ACC112 (cell line): ENCODE results near the gene TFF2.

Experiments used
- H2AFZ ChIP-seq: fragments of 200-600 bp; sonication (generic); one replicate; pipeline ENCODE4 v1.6.0; 2017; ENCODE audit warnings: antibody characterized with exemption, low read length; ENCODE audit not compliant: unreplicated experiment
- H3K27ac ChIP-seq: fragments of 200-600 bp; sonication (generic); 2 replicates; pipeline ENCODE4 v1.5.1; 2014; ENCODE audit warnings: low read depth, mild to moderate bottlenecking, antibody characterized with exemption, low read length, moderate library complexity
- H3K27me3 ChIP-seq: fragments of 200-600 bp; sonication (generic); 2 replicates; pipeline ENCODE4 v1.6.1; 2014; ENCODE audit warnings: mild to moderate bottlenecking, antibody characterized with exemption, low read length, moderate library complexity, mixed read lengths; ENCODE audit not compliant: insufficient read depth
- H3K36me3 ChIP-seq: fragments of 200-600 bp; sonication (generic); 2 replicates; pipeline ENCODE4 v1.6.1; 2016; ENCODE audit warnings: mild to moderate bottlenecking, antibody characterized with exemption, low read length, moderate library complexity, mixed read lengths; ENCODE audit not compliant: insufficient read depth
- H3K4me1 ChIP-seq: fragments of 200-600 bp; sonication (generic); one replicate; pipeline ENCODE4 v1.6.1; 2016; ENCODE audit warnings: low read length, mixed read lengths; ENCODE audit not compliant: insufficient read depth, unreplicated experiment, control insufficient read depth
- H3K4me3 ChIP-seq: fragments of 200-600 bp; sonication (generic); 2 replicates; pipeline ENCODE4 v1.5.1; 2014; ENCODE audit warnings: mild to moderate bottlenecking, low read depth, low read length
- H3K79me2 ChIP-seq: fragments of 200-600 bp; sonication (generic); one replicate; pipeline ENCODE4 v1.6.0; 2016; ENCODE audit warnings: low read length; ENCODE audit not compliant: control insufficient read depth, unreplicated experiment, insufficient read depth

TFF2 gene

GRCh38 chr21:42319376-42319775, 31.4 kb downstream of the TFF2 start:
- H2AFZ ChIP-seq, result no peak overlapping the region

DNA sequence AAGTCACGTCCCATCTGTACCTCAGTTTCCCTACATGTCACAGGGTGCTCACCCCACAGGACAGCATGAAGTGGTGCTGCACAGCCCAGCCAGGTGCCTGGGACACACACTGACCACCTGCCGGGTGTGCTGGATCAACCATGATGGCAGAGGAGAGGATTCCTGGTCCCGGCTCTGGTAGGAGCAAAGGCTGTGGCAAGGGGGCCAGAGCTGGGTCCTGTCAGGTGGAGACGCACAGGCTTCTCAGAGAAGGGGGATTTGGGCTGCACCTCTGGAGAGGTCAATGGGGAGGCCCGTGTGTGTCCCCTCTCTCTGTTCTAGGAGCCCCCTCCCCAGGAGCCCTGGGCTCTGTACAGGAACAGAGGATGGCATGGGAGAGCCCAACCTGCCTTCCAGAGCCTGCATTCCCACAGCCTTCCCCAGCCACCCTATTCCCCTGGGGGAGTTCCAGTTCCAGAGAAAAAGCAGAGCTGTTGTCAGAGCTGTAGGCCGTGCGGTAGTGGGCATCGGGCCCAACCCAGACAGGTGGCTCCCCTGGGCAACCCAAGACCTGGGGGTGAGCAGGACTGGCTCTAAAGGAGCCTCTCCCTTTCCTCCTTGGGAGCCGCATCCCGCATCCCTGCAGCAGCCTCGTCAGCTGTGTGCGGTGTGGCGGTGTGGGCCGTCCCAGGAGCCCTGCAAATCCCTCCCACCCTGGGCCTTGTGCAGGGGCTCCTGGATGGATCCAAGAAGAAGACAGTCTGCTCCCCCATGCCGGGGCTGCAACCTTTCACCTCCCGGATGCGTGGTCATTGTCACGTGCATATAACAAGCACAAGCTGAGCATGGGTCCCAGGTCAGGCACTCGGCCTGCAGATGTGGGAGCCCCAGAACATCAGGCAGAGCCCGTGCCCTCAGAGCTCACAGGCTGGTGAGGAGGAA, 32.7 kb downstream of the TFF2 start:
- Histone ChIP-seq H3K36me3 (no peaks in the 10 kb centered on the region), H3K4me3 (no peak overlapping the region), H3K27ac (no peak overlapping the region), H3K79me2 (no peaks in the 10 kb centered on the region), H3K27me3 (peaks cover 90% of the 10 kb centered on the region), H2AFZ (no peak overlapping the region), H3K4me1 (no peaks in the 10 kb centered on the region)

More at GRCh38 chr21:42319376-42319775, 31.4 kb downstream of the TFF2 start:
- Histone ChIP-seq H3K4me1 (no peaks in the 10 kb centered on the region), H3K27me3 (peaks cover 90% of the 10 kb centered on the region), H3K36me3 (no peaks in the 10 kb centered on the region), H3K4me3 (no peak overlapping the region), H3K27ac (no peak overlapping the region), H3K79me2 (no peaks in the 10 kb centered on the region)

DNA sequence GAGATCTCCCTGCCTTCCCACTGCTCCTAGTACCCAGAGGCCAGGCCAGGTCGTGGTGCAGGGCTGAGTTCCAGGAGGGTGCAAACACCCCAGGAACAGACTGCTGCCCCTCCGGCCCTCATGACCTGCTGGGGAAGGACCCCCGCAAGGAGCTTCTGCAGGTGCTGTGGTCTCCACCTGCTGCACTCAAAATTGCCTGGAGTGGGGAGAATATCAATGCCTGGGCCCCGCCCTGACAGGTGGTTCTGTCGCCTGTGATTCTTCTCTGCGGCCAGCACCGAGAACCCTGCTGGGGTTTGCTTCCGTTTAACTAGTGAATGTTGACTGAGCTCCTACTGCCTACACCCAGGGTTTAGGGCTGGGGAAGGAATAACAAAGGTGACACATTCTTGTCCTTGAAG, 33.5 kb downstream of the TFF2 start:
- Histone ChIP-seq H3K36me3 (no peaks in the 10 kb centered on the region), H3K27me3 (peaks cover 87% of the 10 kb centered on the region), H3K4me1 (no peaks in the 10 kb centered on the region), H3K79me2 (no peaks in the 10 kb centered on the region), H2AFZ (no peak overlapping the region), H3K4me3 (no peak overlapping the region), H3K27ac (no peak overlapping the region)

- no peaks in the 10 kb centered on the region for H3K4me1 ChIP-seq
- no peaks in the 10 kb centered on the region for H3K36me3 ChIP-seq
Measured at GRCh38 chr21:42316891-42317290, 33.9 kb downstream of the TFF2 start.

DNA sequence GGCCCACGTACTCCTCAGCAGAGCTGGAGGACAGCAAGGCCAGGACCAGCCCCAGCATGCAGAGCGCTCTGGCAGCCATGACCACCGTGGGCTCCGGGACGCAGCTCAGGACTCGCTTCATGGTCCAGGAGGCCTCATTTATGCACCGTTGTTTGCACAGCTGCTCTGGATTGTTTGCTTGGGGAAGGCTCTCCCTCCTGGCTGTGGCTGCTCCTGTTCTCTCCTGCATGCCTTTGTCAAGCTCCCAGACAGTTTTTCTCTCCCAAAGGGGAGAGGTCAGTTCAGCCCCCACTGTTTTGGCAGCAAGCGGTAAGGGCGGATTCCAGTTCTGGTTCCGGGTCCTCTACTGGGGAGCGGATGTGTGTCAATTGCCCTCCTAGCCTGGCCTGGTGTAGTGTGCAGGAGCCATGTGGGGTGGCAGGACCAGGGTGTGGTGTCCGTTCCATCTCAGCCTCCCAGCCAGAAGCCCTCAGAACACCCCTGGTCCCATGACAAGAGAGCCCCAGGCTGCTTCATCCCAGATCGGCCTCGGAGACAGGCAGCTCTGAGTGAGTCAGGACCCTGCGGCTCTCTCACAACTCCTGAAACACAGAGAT, 35.4 kb downstream of the TFF2 start, which contains the start of gene TFF3:
TFF3 (minus strand) TSS at position 114 of the 596 bp plus-strand sequence; CDS start at position 79, 35 bp downstream.
- no peak within 1 kb of the TSS for H3K4me3 ChIP-seq
- H2AFZ ChIP-seq, result no peak within 1 kb of the TSS
- peaks cover 80% of the 10 kb centered on the region for H3K27me3 ChIP-seq
- no peaks in the 10 kb centered on the region for H3K36me3 ChIP-seq
- no peak within 1 kb of the TSS for H3K27ac ChIP-seq
- H3K4me1 ChIP-seq, result no peaks in the 10 kb centered on the region
- no peaks in the 10 kb centered on the region for H3K79me2 ChIP-seq

More at GRCh38 chr21:42316891-42317290, 33.9 kb downstream of the TFF2 start:
- peaks cover 83% of the 10 kb centered on the region for H3K27me3 ChIP-seq
- no peaks in the 10 kb centered on the region for H3K79me2 ChIP-seq
- no peak overlapping the region for H3K4me3 ChIP-seq
- no peak overlapping the region for H3K27ac ChIP-seq
- no peak overlapping the region for H2AFZ ChIP-seq

DNA sequence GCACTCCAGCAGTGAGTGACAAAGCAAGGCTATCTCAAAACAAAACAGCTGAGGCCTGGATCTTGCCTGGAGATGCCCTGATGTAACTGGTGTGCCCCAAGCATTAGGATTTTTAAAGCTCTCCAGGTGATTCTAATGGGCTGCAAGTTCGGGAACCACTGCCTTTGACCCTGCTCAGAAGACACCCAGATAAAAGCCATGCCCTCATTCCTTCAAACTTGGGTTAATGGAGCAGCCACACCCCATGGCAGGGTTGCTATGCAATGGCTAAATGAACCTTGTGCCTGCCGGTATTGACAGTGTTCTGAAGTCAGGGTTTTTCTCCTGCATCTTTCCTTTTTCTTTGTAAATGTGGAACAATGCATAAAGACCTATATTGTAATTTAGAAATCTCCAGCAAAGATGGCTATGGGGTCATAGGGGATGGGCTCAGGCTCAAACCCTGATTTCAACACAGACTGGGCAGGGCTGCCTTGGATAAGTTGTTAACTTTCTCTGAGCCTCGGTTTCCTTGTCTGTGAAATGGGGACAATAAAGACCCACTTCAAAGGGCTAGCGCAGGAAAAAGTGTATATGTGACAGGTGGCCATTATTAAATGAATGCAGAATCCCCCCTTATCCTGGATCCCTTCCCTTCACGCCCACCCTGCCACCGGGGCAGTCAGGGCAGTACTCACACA, 36.0 kb downstream of the TFF2 start:
- H3K79me2 ChIP-seq, result no peaks in the 10 kb centered on the region
- no peak overlapping the region for H3K4me3 ChIP-seq
- H3K4me1 ChIP-seq, result no peaks in the 10 kb centered on the region
- H3K36me3 ChIP-seq, result no peaks in the 10 kb centered on the region
- H2AFZ ChIP-seq, result no peak overlapping the region
- H3K27ac ChIP-seq, result no peak overlapping the region
- peaks cover 81% of the 10 kb centered on the region for H3K27me3 ChIP-seq

- no peak overlapping the region for H3K27ac ChIP-seq
- no peak overlapping the region for H3K4me3 ChIP-seq
- H3K27me3 ChIP-seq, result peaks cover 84% of the 10 kb centered on the region
- H2AFZ ChIP-seq, result no peak overlapping the region
- no peaks in the 10 kb centered on the region for H3K4me1 ChIP-seq
- no peaks in the 10 kb centered on the region for H3K36me3 ChIP-seq
- no peaks in the 10 kb centered on the region for H3K79me2 ChIP-seq
Measured at GRCh38 chr21:42313501-42313969, 37.3 kb downstream of the TFF2 start.

DNA sequence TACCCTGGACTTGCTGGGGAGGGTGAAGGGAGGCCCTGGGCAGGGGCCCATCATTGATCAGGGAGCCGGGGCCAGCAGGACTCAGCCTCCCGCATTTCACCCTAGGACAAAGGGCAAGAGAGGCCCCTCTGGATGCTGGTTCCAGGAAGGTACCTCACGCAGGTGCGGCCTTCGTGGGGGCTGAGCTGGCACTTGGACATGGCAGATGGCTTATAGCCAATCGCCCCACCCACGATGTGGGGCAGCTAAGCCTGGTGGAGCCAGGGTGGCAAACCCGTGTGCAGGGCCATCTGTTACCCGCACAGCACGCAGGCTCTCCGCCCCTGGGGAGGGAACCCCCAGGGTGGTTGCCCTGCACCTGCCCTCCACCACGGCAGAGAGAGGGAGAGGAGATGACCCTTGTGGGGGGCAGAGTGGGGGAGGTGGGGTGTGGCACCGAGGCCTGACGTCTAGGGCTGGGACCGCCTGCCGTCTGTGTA, 38.1 kb downstream of the TFF2 start:
- Histone ChIP-seq H3K4me1 (no peaks in the 10 kb centered on the region), H3K27me3 (peaks cover 84% of the 10 kb centered on the region), H3K27ac (no peak overlapping the region), H3K36me3 (no peaks in the 10 kb centered on the region), H2AFZ (no peak overlapping the region), H3K79me2 (no peaks in the 10 kb centered on the region), H3K4me3 (no peak overlapping the region)

DNA sequence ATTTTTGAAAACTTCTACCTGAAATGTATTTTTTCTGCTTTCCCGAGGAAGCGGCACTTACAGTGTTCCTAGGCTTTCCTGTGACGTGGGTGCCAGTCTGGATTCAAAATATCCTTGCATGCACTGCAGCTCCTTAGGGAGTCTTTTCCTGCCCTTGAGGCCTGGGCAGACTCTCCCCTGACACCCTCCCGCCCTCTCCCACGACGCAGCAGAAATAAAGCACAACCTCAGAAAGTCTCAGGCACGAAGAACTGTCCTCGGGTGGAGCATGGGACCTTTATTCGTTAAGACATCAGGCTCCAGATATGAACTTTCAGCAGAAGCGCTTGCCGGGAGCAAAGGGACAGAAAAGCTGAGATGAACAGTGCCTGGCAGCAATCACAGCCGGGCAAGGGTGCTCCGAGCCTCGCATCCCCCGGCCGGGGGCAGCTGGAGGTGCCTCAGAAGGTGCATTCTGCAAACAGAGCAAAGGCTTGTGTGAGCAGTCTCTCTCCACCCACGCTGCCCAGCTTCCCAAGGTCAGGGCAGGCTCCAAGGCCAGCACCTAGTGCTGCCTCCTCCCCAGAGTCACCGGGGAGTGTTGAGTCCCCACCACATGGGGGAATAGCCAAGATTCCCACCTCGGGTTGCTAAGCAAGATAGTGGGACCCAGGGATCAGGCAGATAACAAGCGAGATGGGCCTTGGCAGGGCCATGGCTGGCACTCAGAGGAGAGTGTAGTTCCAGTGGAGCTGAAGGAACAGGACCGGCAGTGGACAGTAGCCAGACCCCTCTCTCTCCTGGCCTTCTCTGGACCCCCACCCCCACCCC, 38.8 kb downstream of the TFF2 start:
- Histone ChIP-seq H3K36me3 (no peaks in the 10 kb centered on the region), H3K27me3 (peaks cover 84% of the 10 kb centered on the region), H3K27ac (no peak overlapping the region), H3K4me3 (no peak overlapping the region), H3K79me2 (no peaks in the 10 kb centered on the region), H3K4me1 (no peaks in the 10 kb centered on the region), H2AFZ (no peak overlapping the region)

DNA sequence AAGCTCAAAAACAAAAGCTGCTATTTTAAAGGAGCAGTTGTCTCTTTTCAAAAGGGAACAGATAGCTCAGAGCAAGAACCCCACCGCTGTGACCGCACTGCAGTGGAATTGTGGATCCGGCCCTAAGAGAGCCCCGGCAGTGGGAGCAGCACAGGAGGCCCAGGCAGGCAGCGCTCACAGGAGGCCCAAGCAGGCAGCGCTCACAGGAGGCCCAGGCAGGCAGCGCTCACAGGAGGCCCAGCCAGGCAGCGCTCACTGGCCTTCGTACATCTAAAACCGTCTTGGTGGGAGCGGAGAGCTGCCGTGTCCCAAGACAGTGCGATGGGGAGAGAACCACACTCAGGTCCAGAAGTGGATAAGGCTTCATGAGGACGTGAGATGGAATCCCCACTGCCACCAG, 39.6 kb downstream of the TFF2 start:
- H3K4me1 ChIP-seq, result no peaks in the 10 kb centered on the region
- H3K27me3 ChIP-seq, result peaks cover 84% of the 10 kb centered on the region
- no peak overlapping the region for H3K27ac ChIP-seq
- H2AFZ ChIP-seq, result no peak overlapping the region
- no peak overlapping the region for H3K4me3 ChIP-seq
- no peaks in the 10 kb centered on the region for H3K36me3 ChIP-seq
- no peaks in the 10 kb centered on the region for H3K79me2 ChIP-seq
